WTC11 (cell line): ENCODE results near the gene GRIP2. TPM values are rescaled to one million over a fixed set of nuclear protein-coding genes. Genes with fewer than 3 reads are reported as not detected.

Experiments used
- ATAC-seq: fragments of 200-7000 bp; cut with Tn5 transposase; 2 replicates; pipeline ENCODE4 v1.10.0; 2021; ENCODE audit warnings: mild to moderate bottlenecking, moderate library complexity
- CTCF ChIA-PET: fragments of 300-600 bp; sonication (Branson Sonifier 250); formaldehyde crosslinking; loops from one replicate; lab custom pipeline; 2021; ENCODE audit warnings: antibody characterized with exemption; lab: Charles Lee
- POLR2A ChIA-PET: fragments of 350-600 bp; sonication (Branson Sonifier 250); formaldehyde crosslinking; loops from one replicate; lab custom pipeline; 2021; ENCODE audit warnings: antibody characterized with exemption; lab: Charles Lee
- DNase-seq: peaks from one replicate; pipeline ENCODE4 v3.0.0; 2021; ENCODE audit warnings: low spot score
- H3K27ac Mint-ChIP-seq: 2 replicates; pipeline ENCODE4 v1.8.0; 2021; ENCODE audit warnings: mixed read lengths
- H3K27me3 Mint-ChIP-seq: 2 replicates; pipeline ENCODE4 v1.8.0; 2021; ENCODE audit warnings: low read depth, mild to moderate bottlenecking, moderate library complexity, mixed read lengths
- H3K36me3 Mint-ChIP-seq: 2 replicates; pipeline ENCODE4 v1.8.0; 2021; ENCODE audit warnings: mixed read lengths
- H3K4me1 Mint-ChIP-seq: 2 replicates; pipeline ENCODE4 v1.8.0; 2022; ENCODE audit warnings: mixed read lengths
- H3K4me3 Mint-ChIP-seq: 2 replicates; pipeline ENCODE4 v1.8.0; 2021; ENCODE audit warnings: mild to moderate bottlenecking, moderate library complexity, mixed read lengths
- H3K9me3 Mint-ChIP-seq: 2 replicates; pipeline ENCODE4 v1.8.0; 2021; ENCODE audit warnings: mixed read lengths
- CREM ChIP-seq: sonication (generic); formaldehyde crosslinking; IDR thresholded peaks from 2 replicates; pipeline ENCODE4 v1.8.1; 2022; ENCODE audit warnings: mild to moderate bottlenecking, missing genetic modification reagents, moderate library complexity
- ETV6 ChIP-seq: sonication (generic); formaldehyde crosslinking; IDR thresholded peaks from 2 replicates; pipeline ENCODE4 v1.8.1; 2022; ENCODE audit warnings: mild to moderate bottlenecking, missing genetic modification reagents
- GABPB1 ChIP-seq: sonication (generic); formaldehyde crosslinking; IDR thresholded peaks from 2 replicates; pipeline ENCODE4 v1.8.1; 2023; ENCODE audit warnings: mild to moderate bottlenecking, missing genetic modification reagents
- IRF2 ChIP-seq: sonication (generic); formaldehyde crosslinking; IDR thresholded peaks from 2 replicates; pipeline ENCODE4 v1.8.0; 2022; ENCODE audit warnings: low read depth, missing genetic modification reagents, borderline replicate concordance
- NFE2L1 ChIP-seq: sonication (generic); formaldehyde crosslinking; IDR thresholded peaks from 2 replicates; pipeline ENCODE4 v1.8.1; 2023; ENCODE audit warnings: missing genetic modification reagents
- OVOL2 ChIP-seq: fragments of 250-450 bp; sonication (Bioruptor Pico); IDR thresholded peaks from 2 replicates; pipeline ENCODE4 v1.9.0; 2021; ENCODE audit warnings: mild to moderate bottlenecking, borderline replicate concordance
- RELA ChIP-seq: sonication (generic); formaldehyde crosslinking; IDR thresholded peaks from 2 replicates; pipeline ENCODE4 v1.8.1; 2022; ENCODE audit warnings: missing genetic modification reagents, mild to moderate bottlenecking, borderline replicate concordance
- TEAD1 ChIP-seq: sonication (generic); formaldehyde crosslinking; IDR thresholded peaks from 2 replicates; pipeline ENCODE4 v1.8.0; 2022; ENCODE audit warnings: mild to moderate bottlenecking, missing genetic modification reagents
- TP53 ChIP-seq: sonication (generic); formaldehyde crosslinking; IDR thresholded peaks from 2 replicates; pipeline ENCODE4 v1.8.1; 2023; ENCODE audit warnings: mild to moderate bottlenecking, missing genetic modification reagents
- ZNF121 ChIP-seq: sonication (generic); formaldehyde crosslinking; IDR thresholded peaks from 2 replicates; pipeline ENCODE4 v1.8.0; 2023; ENCODE audit warnings: missing genetic modification reagents
- ZNF219 ChIP-seq: sonication (generic); formaldehyde crosslinking; IDR thresholded peaks from 2 replicates; pipeline ENCODE4 v1.8.0; 2023; ENCODE audit warnings: missing genetic modification reagents, mild to moderate bottlenecking, borderline replicate concordance
- ZNF232 ChIP-seq: sonication (generic); formaldehyde crosslinking; IDR thresholded peaks from 2 replicates; pipeline ENCODE4 v1.8.0; 2022; ENCODE audit warnings: mild to moderate bottlenecking, missing genetic modification reagents
- ZNF396 ChIP-seq: fragments of 250-450 bp; sonication (Bioruptor Pico); IDR thresholded peaks from 2 replicates; pipeline ENCODE4 v1.8.0; 2021; ENCODE audit warnings: mild to moderate bottlenecking, moderate library complexity, borderline replicate concordance
- total RNA-seq: library from RNA; stranded (reverse); gene quantifications from 3 replicates; pipeline ENCODE4 v1.2.3, GENCODE V29; 2021
- TF ChIP-seq, protein P1 (sequence below): sonication (generic); formaldehyde crosslinking; IDR thresholded peaks from 2 replicates; pipeline ENCODE4 v1.8.1; 2023; ENCODE audit warnings: mild to moderate bottlenecking, missing genetic modification reagents
- TF ChIP-seq, protein P2 (sequence below): fragments of 250-450 bp; sonication (Bioruptor Pico); IDR thresholded peaks from 2 replicates; pipeline ENCODE4 v1.9.0; 2021; ENCODE audit warnings: mild to moderate bottlenecking
- TF ChIP-seq, protein P3 (sequence below): sonication (generic); formaldehyde crosslinking; conservative IDR thresholded peaks from 2 replicates; pipeline ENCODE4 v1.8.1; 2022; ENCODE audit warnings: mild to moderate bottlenecking, missing genetic modification reagents
- TF ChIP-seq, protein P4 (sequence below): sonication (generic); formaldehyde crosslinking; IDR thresholded peaks from 2 replicates; pipeline ENCODE4 v1.8.1; 2023; ENCODE audit warnings: mild to moderate bottlenecking, missing genetic modification reagents, moderate library complexity
- TF ChIP-seq, protein P5 (sequence below): fragments of 250-450 bp; sonication (Bioruptor Pico); IDR thresholded peaks from 2 replicates; pipeline ENCODE4 v1.9.0; 2021; ENCODE audit warnings: mild to moderate bottlenecking, borderline replicate concordance
- TF ChIP-seq, protein P6 (sequence below): sonication (generic); formaldehyde crosslinking; IDR thresholded peaks from 2 replicates; pipeline ENCODE4 v1.8.1; 2023; ENCODE audit warnings: mild to moderate bottlenecking, missing genetic modification reagents, moderate library complexity
- TF ChIP-seq, protein P7 (sequence below): sonication (generic); formaldehyde crosslinking; IDR thresholded peaks from 2 replicates; pipeline ENCODE4 v1.8.1; 2022; ENCODE audit warnings: low read depth, missing genetic modification reagents, borderline replicate concordance
- TF ChIP-seq, protein P8 (sequence below): fragments of 200-600 bp; IDR thresholded peaks from 2 replicates; pipeline ENCODE4 v1.8.0; 2022; ENCODE audit warnings: antibody characterized with exemption

Gene GRIP2
- total RNA-seq, 1 experiment from 2014 or later: 12.0 TPM

DNA sequence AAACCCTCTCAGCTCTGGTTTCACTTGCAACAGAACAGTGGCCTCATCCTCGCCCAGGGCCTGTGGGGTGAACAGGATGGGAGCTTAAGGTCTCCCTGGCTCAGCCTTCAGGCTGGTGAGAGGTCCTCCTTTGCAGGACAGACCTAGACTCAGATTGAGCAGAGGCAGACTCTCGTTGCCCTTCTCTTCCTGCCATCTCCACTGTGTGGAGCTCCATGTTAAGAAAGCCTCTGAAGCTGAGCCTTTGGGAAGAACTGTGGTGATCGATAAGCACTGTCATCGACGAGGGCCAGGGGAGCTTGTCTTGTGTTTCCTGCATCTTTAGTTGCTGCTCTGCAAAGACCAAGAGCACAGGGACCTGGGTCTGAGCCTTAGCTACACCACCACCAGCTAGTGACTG is 37.8 kb upstream of the GRIP2 start:
- no peak for DNase-seq
- ChIA-PET CTCF (interaction anchor here (1.0 to 1.4 kb wide), 4 partner anchors 28 to 203 kb away, joined by 3 to 6 read pairs (median 4); no protein-coding TSS in a partner anchor), POLR2A (no interaction called here)
- Mint-ChIP-seq H3K36me3 (no peaks in the 10 kb centered on the region), H3K4me3 (no peak overlapping the region), H3K9me3 (no peaks in the 10 kb centered on the region), H3K4me1 (peaks cover 10% of the 10 kb centered on the region), H3K27me3 (no peaks in the 10 kb centered on the region), H3K27ac (no peak overlapping the region)
- TF ChIP-seq ETV6 (CRISPR knock-in tag) (no peak), ZNF219 (no peak), CREM (CRISPR knock-in tag) (no peak), IRF2 (CRISPR knock-in tag) (no peak), GABPB1 (CRISPR knock-in tag) (no peak), OVOL2 (CRISPR knock-in tag) (no peak), ZNF232 (CRISPR knock-in tag) (no peak), RELA (CRISPR knock-in tag) (no peak)
- TF ChIP-seq, protein P1, sequence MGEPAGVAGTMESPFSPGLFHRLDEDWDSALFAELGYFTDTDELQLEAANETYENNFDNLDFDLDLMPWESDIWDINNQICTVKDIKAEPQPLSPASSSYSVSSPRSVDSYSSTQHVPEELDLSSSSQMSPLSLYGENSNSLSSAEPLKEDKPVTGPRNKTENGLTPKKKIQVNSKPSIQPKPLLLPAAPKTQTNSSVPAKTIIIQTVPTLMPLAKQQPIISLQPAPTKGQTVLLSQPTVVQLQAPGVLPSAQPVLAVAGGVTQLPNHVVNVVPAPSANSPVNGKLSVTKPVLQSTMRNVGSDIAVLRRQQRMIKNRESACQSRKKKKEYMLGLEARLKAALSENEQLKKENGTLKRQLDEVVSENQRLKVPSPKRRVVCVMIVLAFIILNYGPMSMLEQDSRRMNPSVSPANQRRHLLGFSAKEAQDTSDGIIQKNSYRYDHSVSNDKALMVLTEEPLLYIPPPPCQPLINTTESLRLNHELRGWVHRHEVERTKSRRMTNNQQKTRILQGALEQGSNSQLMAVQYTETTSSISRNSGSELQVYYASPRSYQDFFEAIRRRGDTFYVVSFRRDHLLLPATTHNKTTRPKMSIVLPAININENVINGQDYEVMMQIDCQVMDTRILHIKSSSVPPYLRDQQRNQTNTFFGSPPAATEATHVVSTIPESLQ (CRISPR knock-in tag): no peak
- TF ChIP-seq, protein P2, sequence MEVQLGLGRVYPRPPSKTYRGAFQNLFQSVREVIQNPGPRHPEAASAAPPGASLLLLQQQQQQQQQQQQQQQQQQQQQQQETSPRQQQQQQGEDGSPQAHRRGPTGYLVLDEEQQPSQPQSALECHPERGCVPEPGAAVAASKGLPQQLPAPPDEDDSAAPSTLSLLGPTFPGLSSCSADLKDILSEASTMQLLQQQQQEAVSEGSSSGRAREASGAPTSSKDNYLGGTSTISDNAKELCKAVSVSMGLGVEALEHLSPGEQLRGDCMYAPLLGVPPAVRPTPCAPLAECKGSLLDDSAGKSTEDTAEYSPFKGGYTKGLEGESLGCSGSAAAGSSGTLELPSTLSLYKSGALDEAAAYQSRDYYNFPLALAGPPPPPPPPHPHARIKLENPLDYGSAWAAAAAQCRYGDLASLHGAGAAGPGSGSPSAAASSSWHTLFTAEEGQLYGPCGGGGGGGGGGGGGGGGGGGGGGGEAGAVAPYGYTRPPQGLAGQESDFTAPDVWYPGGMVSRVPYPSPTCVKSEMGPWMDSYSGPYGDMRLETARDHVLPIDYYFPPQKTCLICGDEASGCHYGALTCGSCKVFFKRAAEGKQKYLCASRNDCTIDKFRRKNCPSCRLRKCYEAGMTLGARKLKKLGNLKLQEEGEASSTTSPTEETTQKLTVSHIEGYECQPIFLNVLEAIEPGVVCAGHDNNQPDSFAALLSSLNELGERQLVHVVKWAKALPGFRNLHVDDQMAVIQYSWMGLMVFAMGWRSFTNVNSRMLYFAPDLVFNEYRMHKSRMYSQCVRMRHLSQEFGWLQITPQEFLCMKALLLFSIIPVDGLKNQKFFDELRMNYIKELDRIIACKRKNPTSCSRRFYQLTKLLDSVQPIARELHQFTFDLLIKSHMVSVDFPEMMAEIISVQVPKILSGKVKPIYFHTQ (CRISPR knock-in tag): no peak
- TF ChIP-seq, protein P3, sequence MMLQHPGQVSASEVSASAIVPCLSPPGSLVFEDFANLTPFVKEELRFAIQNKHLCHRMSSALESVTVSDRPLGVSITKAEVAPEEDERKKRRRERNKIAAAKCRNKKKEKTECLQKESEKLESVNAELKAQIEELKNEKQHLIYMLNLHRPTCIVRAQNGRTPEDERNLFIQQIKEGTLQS (CRISPR knock-in tag): no peak
- TF ChIP-seq, protein P4, sequence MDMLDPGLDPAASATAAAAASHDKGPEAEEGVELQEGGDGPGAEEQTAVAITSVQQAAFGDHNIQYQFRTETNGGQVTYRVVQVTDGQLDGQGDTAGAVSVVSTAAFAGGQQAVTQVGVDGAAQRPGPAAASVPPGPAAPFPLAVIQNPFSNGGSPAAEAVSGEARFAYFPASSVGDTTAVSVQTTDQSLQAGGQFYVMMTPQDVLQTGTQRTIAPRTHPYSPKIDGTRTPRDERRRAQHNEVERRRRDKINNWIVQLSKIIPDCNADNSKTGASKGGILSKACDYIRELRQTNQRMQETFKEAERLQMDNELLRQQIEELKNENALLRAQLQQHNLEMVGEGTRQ: no peak
- TF ChIP-seq, protein P5, sequence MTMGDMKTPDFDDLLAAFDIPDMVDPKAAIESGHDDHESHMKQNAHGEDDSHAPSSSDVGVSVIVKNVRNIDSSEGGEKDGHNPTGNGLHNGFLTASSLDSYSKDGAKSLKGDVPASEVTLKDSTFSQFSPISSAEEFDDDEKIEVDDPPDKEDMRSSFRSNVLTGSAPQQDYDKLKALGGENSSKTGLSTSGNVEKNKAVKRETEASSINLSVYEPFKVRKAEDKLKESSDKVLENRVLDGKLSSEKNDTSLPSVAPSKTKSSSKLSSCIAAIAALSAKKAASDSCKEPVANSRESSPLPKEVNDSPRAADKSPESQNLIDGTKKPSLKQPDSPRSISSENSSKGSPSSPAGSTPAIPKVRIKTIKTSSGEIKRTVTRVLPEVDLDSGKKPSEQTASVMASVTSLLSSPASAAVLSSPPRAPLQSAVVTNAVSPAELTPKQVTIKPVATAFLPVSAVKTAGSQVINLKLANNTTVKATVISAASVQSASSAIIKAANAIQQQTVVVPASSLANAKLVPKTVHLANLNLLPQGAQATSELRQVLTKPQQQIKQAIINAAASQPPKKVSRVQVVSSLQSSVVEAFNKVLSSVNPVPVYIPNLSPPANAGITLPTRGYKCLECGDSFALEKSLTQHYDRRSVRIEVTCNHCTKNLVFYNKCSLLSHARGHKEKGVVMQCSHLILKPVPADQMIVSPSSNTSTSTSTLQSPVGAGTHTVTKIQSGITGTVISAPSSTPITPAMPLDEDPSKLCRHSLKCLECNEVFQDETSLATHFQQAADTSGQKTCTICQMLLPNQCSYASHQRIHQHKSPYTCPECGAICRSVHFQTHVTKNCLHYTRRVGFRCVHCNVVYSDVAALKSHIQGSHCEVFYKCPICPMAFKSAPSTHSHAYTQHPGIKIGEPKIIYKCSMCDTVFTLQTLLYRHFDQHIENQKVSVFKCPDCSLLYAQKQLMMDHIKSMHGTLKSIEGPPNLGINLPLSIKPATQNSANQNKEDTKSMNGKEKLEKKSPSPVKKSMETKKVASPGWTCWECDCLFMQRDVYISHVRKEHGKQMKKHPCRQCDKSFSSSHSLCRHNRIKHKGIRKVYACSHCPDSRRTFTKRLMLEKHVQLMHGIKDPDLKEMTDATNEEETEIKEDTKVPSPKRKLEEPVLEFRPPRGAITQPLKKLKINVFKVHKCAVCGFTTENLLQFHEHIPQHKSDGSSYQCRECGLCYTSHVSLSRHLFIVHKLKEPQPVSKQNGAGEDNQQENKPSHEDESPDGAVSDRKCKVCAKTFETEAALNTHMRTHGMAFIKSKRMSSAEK (CRISPR knock-in tag): no peak
- no peak for ATAC-seq

DNA sequence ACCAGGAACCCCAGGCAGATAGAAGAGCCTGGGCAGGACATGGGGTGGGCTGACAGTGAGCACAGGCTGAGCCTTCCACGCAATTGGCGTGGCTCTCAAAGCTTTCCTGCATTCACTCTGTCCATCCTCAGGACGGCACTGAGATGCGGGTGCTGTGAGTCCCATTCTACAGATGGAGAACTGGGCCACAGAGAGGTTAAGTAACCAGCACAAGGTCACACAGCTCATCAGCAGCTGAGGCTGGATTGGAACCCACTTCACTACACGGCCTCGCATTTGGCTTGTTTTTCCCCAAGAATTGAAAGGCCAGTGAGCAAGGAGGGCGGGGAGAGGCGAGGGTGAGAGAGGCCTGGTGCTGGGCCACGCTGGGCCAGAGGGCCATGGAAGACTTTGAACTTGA is 36.0 kb upstream of the GRIP2 start:
- H3K27ac Mint-ChIP-seq: no peak overlapping the region
- no peak overlapping the region for H3K4me3 Mint-ChIP-seq
- H3K36me3 Mint-ChIP-seq: peaks cover 3% of the 10 kb centered on the region; the same call in 1 of the 2 replicates
- H3K4me1 Mint-ChIP-seq: peaks cover 7% of the 10 kb centered on the region
- ATAC-seq (no peak), DNase-seq (no peak)
- peaks cover 6% of the 10 kb centered on the region for H3K9me3 Mint-ChIP-seq
- H3K27me3 Mint-ChIP-seq: no peaks in the 10 kb centered on the region
- ChIA-PET POLR2A (no interaction called here), CTCF (no interaction called here)
- TF ChIP-seq, protein P6, sequence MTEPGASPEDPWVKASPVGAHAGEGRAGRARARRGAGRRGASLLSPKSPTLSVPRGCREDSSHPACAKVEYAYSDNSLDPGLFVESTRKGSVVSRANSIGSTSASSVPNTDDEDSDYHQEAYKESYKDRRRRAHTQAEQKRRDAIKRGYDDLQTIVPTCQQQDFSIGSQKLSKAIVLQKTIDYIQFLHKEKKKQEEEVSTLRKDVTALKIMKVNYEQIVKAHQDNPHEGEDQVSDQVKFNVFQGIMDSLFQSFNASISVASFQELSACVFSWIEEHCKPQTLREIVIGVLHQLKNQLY (CRISPR knock-in tag): no peak
- TF ChIP-seq TP53 (no peak), ZNF396 (no peak), ZNF121 (CRISPR knock-in tag) (no peak), TEAD1 (CRISPR knock-in tag) (no peak), NFE2L1 (CRISPR knock-in tag) (no peak)
- TF ChIP-seq, protein P7, sequence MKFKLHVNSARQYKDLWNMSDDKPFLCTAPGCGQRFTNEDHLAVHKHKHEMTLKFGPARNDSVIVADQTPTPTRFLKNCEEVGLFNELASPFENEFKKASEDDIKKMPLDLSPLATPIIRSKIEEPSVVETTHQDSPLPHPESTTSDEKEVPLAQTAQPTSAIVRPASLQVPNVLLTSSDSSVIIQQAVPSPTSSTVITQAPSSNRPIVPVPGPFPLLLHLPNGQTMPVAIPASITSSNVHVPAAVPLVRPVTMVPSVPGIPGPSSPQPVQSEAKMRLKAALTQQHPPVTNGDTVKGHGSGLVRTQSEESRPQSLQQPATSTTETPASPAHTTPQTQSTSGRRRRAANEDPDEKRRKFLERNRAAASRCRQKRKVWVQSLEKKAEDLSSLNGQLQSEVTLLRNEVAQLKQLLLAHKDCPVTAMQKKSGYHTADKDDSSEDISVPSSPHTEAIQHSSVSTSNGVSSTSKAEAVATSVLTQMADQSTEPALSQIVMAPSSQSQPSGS (CRISPR knock-in tag): no peak
- TF ChIP-seq, protein P8, sequence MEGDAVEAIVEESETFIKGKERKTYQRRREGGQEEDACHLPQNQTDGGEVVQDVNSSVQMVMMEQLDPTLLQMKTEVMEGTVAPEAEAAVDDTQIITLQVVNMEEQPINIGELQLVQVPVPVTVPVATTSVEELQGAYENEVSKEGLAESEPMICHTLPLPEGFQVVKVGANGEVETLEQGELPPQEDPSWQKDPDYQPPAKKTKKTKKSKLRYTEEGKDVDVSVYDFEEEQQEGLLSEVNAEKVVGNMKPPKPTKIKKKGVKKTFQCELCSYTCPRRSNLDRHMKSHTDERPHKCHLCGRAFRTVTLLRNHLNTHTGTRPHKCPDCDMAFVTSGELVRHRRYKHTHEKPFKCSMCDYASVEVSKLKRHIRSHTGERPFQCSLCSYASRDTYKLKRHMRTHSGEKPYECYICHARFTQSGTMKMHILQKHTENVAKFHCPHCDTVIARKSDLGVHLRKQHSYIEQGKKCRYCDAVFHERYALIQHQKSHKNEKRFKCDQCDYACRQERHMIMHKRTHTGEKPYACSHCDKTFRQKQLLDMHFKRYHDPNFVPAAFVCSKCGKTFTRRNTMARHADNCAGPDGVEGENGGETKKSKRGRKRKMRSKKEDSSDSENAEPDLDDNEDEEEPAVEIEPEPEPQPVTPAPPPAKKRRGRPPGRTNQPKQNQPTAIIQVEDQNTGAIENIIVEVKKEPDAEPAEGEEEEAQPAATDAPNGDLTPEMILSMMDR: no peak
